HG03460 (cell line): ENCODE results near the gene CHCHD6.

Experiments
- ATAC-seq: cut with Tn5 transposase; IDR thresholded peaks from one replicate; pipeline ENCODE4 v1.9.1; 2021; ENCODE audit not compliant: unreplicated experiment

The CHCHD6 gene

GRCh38 chr3:127000761-127001160, 296.7 kb downstream of the CHCHD6 start:
- ATAC-seq = no peak

- ATAC-seq = no peak
Observed at GRCh38 chr3:127001486-127002194, 297.6 kb downstream of the CHCHD6 start.

GRCh38 chr3:127002195-127003174, 298.4 kb downstream of the CHCHD6 start:
- ATAC-seq = no peak

GRCh38 chr3:127003175-127003555, 299.1 kb downstream of the CHCHD6 start:
- no peak for ATAC-seq

GRCh38 chr3:127003601-127004280, 299.7 kb downstream of the CHCHD6 start:
- ATAC-seq = no peak

- no peak for ATAC-seq
Observed at GRCh38 chr3:127004641-127005397, 300.8 kb downstream of the CHCHD6 start.

- ATAC-seq = no peak
Observed at GRCh38 chr3:127005864-127006500, 301.9 kb downstream of the CHCHD6 start.

GRCh38 chr3:127006781-127007436, 302.9 kb downstream of the CHCHD6 start:
- ATAC-seq = no peak

- ATAC-seq = no peak
Observed at GRCh38 chr3:127008236-127008635, 304.2 kb downstream of the CHCHD6 start.

- ATAC-seq = no peak
Observed at GRCh38 chr3:127009531-127009930, 305.5 kb downstream of the CHCHD6 start.
